NCI-H1048 (cell line): ENCODE data around the gene TM4SF4.
"Not testable (repeated sequence)": the region's sequence is repeated elsewhere in the genome, so short reads cannot be mapped to it uniquely, and the experiment has no call there.

Experiments used
- DNase-seq: peaks from one replicate; lab custom pipeline; 2025; lab: John Stamatoyannopoulos, UW

The TM4SF4 gene

GRCh38 chr3:149474250-149474817 is at the start of gene TM4SF4:
TSS of gene TM4SF4 (plus strand) at chr3:149474697. CDS start at chr3:149474878, 181 bp downstream.
- no peak for DNase-seq

GRCh38 chr3:149424918-149425317 is 49.6 kb upstream of the TM4SF4 start:
- DNase-seq: no peak

- no peak for DNase-seq
These were observed 48.2 kb upstream of the TM4SF4 start for GRCh38 chr3:149426325-149426724.

- no peak for DNase-seq
These were observed 46.4 kb upstream of the TM4SF4 start for GRCh38 chr3:149428087-149428486.

- no peak for DNase-seq
These were observed 44.3 kb upstream of the TM4SF4 start for GRCh38 chr3:149430216-149430615.

GRCh38 chr3:149432149-149432548 is 42.3 kb upstream of the TM4SF4 start:
- no peak for DNase-seq

- DNase-seq: no peak
These were observed 38.3 kb upstream of the TM4SF4 start for GRCh38 chr3:149435996-149436885.

- no peak for DNase-seq
These were observed 37.2 kb upstream of the TM4SF4 start for GRCh38 chr3:149437286-149437685.

GRCh38 chr3:149437710-149438109 is 36.8 kb upstream of the TM4SF4 start:
- DNase-seq: no peak

GRCh38 chr3:149438981-149439380 is 35.5 kb upstream of the TM4SF4 start:
- DNase-seq: no peak

- DNase-seq: no peak
These were observed 32.9 kb upstream of the TM4SF4 start for GRCh38 chr3:149441642-149442041.

GRCh38 chr3:149442043-149442442 is 32.5 kb upstream of the TM4SF4 start:
- DNase-seq: no peak

GRCh38 chr3:149442851-149443544 is 31.5 kb upstream of the TM4SF4 start:
- no peak for DNase-seq

- no peak for DNase-seq
These were observed 31.0 kb upstream of the TM4SF4 start for GRCh38 chr3:149443545-149443912.

GRCh38 chr3:149444867-149445266 is 29.6 kb upstream of the TM4SF4 start:
- not testable (repeated sequence) for DNase-seq

- no peak for DNase-seq
These were observed 26.1 kb upstream of the TM4SF4 start for GRCh38 chr3:149448331-149448831.

GRCh38 chr3:149449182-149449581 is 25.3 kb upstream of the TM4SF4 start:
- no peak for DNase-seq

- no peak for DNase-seq
These were observed 24.7 kb upstream of the TM4SF4 start for GRCh38 chr3:149449799-149450198.

- DNase-seq: no peak
These were observed 24.2 kb upstream of the TM4SF4 start for GRCh38 chr3:149450281-149450680.

- DNase-seq: no peak
These were observed 22.5 kb upstream of the TM4SF4 start for GRCh38 chr3:149452036-149452435.

GRCh38 chr3:149453140-149453805 is 21.2 kb upstream of the TM4SF4 start:
- no peak for DNase-seq

GRCh38 chr3:149454746-149455145 is 19.8 kb upstream of the TM4SF4 start:
- DNase-seq: no peak
